ENCODE results near the gene SLC25A34.

SLC25A34 gene

GRCh38 chr1:15777909-15778707 lies 42.0 kb downstream of the SLC25A34 start:
- DNase-seq: no peak

GRCh38 chr1:15785683-15786082 lies 49.6 kb downstream of the SLC25A34 start:
- no peak for DNase-seq

GRCh38 chr1:15786581-15786980 lies 50.5 kb downstream of the SLC25A34 start:
- no peak for DNase-seq

- no peak for DNase-seq
Measured at GRCh38 chr1:15788624-15789301, 52.7 kb downstream of the SLC25A34 start.
